H9 (cell line): ENCODE data around the gene IL1RN. TPM values are rescaled to one million over a fixed set of nuclear protein-coding genes. Genes with fewer than 3 reads are reported as not detected.
A peak's percentile ranks its signal among the peaks of the same experiment; 100 is the strongest.

ENCODE experiments used
- DNase-seq: peaks from one replicate; pipeline ENCODE4 v3.0.0-alpha.2; 2017
- H2AFZ ChIP-seq: one replicate; pipeline ENCODE4 v1.6.1; 2013; ENCODE audit warnings: mild to moderate bottlenecking, low read length, control low read depth, moderate library complexity
- H2AK5ac ChIP-seq: 2 replicates; pipeline ENCODE4 v1.6.1; 2013; ENCODE audit warnings: low read length, control low read depth, mixed read lengths; ENCODE audit not compliant: insufficient read length
- H2BK120ac ChIP-seq: one replicate; pipeline ENCODE4 v1.6.1; 2013; ENCODE audit warnings: low read depth, mild to moderate bottlenecking, low read length, control low read depth, inconsistent platforms; ENCODE audit not compliant: poor library complexity, severe bottlenecking
- H2BK12ac ChIP-seq: 2 replicates; pipeline ENCODE4 v1.6.1; 2013; ENCODE audit warnings: low read length, control low read depth, mixed read lengths, low read depth; ENCODE audit not compliant: insufficient read length
- H2BK15ac ChIP-seq: 2 replicates; pipeline ENCODE4 v1.6.1; 2013; ENCODE audit warnings: low read depth, low read length, control low read depth
- H2BK20ac ChIP-seq: one replicate; pipeline ENCODE4 v1.6.1; 2013; ENCODE audit warnings: low read depth, mild to moderate bottlenecking, low read length, control low read depth, inconsistent platforms; ENCODE audit not compliant: poor library complexity, severe bottlenecking
- H2BK5ac ChIP-seq: 2 replicates; pipeline ENCODE4 v1.6.1; 2013; ENCODE audit warnings: low read length, control low read depth, mixed read lengths; ENCODE audit not compliant: insufficient read length
- H3K14ac ChIP-seq: 2 replicates; pipeline ENCODE4 v1.6.1; 2013; ENCODE audit warnings: low read length, control low read depth; ENCODE audit not compliant: insufficient read depth
- H3K18ac ChIP-seq: 2 replicates; pipeline ENCODE4 v1.6.1; 2013; ENCODE audit warnings: low read depth, mild to moderate bottlenecking, mixed read lengths, low read length, control low read depth; ENCODE audit not compliant: insufficient read length
- H3K23ac ChIP-seq: 2 replicates; pipeline ENCODE4 v1.6.1; 2013; ENCODE audit warnings: low read length, control low read depth, mixed read lengths, low read depth; ENCODE audit not compliant: insufficient read length
- H3K23me2 ChIP-seq: 2 replicates; pipeline ENCODE4 v1.6.1; 2013; ENCODE audit warnings: low read depth, mild to moderate bottlenecking, mixed read lengths, low read length, control low read depth; ENCODE audit not compliant: insufficient read length, poor library complexity, severe bottlenecking
- H3K27ac ChIP-seq: 2 replicates; pipeline ENCODE4 v1.5.1; 2013; ENCODE audit warnings: low read length, control low read depth, mixed read lengths, low read depth; ENCODE audit not compliant: insufficient read length
- H3K27me3 ChIP-seq: 2 replicates; pipeline ENCODE4 v1.6.1; 2013; ENCODE audit warnings: low read length, control low read depth, inconsistent platforms; ENCODE audit not compliant: insufficient read depth
- H3K4ac ChIP-seq: 2 replicates; pipeline ENCODE4 v1.6.1; 2013; ENCODE audit warnings: low read depth, mild to moderate bottlenecking, control low read depth, inconsistent platforms, low read length, moderate library complexity
- H3K4me1 ChIP-seq: 2 replicates; pipeline ENCODE4 v1.6.1; 2013; ENCODE audit warnings: low read length, control low read depth, inconsistent platforms; ENCODE audit not compliant: insufficient read depth
- H3K4me2 ChIP-seq: 2 replicates; pipeline ENCODE4 v1.6.1; 2013; ENCODE audit warnings: low read length, control low read depth, mixed read lengths; ENCODE audit not compliant: insufficient read length, insufficient read depth
- H3K56ac ChIP-seq: 2 replicates; pipeline ENCODE4 v1.6.1; 2013; ENCODE audit warnings: low read depth, mild to moderate bottlenecking, mixed read lengths, low read length, control low read depth; ENCODE audit not compliant: insufficient read length
- H3K79me1 ChIP-seq: 2 replicates; pipeline ENCODE4 v1.6.1; 2013; ENCODE audit warnings: low read depth, mild to moderate bottlenecking, moderate library complexity, low read length, control low read depth, inconsistent platforms; ENCODE audit not compliant: insufficient read depth, poor library complexity, severe bottlenecking
- H3K79me2 ChIP-seq: 2 replicates; pipeline ENCODE4 v1.6.1; 2013; ENCODE audit warnings: low read length, control low read depth, inconsistent platforms; ENCODE audit not compliant: insufficient read depth
- H3K9ac ChIP-seq: 2 replicates; pipeline ENCODE4 v1.6.1; 2013; ENCODE audit warnings: low read length, control low read depth, mixed read lengths; ENCODE audit not compliant: insufficient read length; ENCODE audit errors: extremely low read depth
- H3K9me3 ChIP-seq: one replicate; pipeline ENCODE4 v1.6.1; 2013; ENCODE audit warnings: low read depth, low read length, inconsistent platforms; ENCODE audit not compliant: control insufficient read depth
- H3T11ph ChIP-seq: one replicate; pipeline ENCODE4 v1.6.1; 2013; ENCODE audit warnings: mild to moderate bottlenecking, low read length, control low read depth, inconsistent platforms
- H4K20me1 ChIP-seq: one replicate; pipeline ENCODE4 v1.6.1; 2013; ENCODE audit not compliant: control insufficient read depth, insufficient read length, insufficient read depth
- H4K5ac ChIP-seq: 2 replicates; pipeline ENCODE4 v1.6.1; 2013; ENCODE audit warnings: low read depth, mild to moderate bottlenecking, mixed read lengths, low read length, control low read depth; ENCODE audit not compliant: insufficient read length
- H4K8ac ChIP-seq: replicated peaks from 2 replicates; pipeline ENCODE4 v1.6.1; 2013; ENCODE audit warnings: low read length, control low read depth, mixed read lengths, low read depth; ENCODE audit not compliant: insufficient read length
- H4K91ac ChIP-seq: 2 replicates; pipeline ENCODE4 v1.6.1; 2013; ENCODE audit warnings: low read depth, mild to moderate bottlenecking, moderate library complexity, mixed read lengths, low read length, control low read depth; ENCODE audit not compliant: insufficient read length
- H3K27ac Mint-ChIP-seq, 3 experiments: 2 replicates in 2 of 3; 3 replicates in 1 of 3; pipeline ENCODE4 v1.8.0; 2020 to 2021; ENCODE audit warnings: mixed read lengths in 3 of 3, mild to moderate bottlenecking in 1 of 3, moderate library complexity in 1 of 3
- H3K27me3 Mint-ChIP-seq: 2 replicates; pipeline ENCODE4 v1.8.0; 2021; ENCODE audit warnings: low read depth, mild to moderate bottlenecking, moderate library complexity, mixed read lengths
- H3K36me3 Mint-ChIP-seq, 3 experiments: 2 replicates in 2 of 3; 3 replicates in 1 of 3; pipeline ENCODE4 v1.8.0; 2020 to 2021; ENCODE audit warnings: low read depth in 3 of 3, mixed read lengths in 3 of 3; ENCODE audit not compliant: insufficient read depth in 1 of 3
- H3K4me1 Mint-ChIP-seq, 2 experiments: 2 replicates each; pipeline ENCODE4 v1.8.0; 2020; ENCODE audit warnings: mixed read lengths in 2 of 2
- H3K4me3 Mint-ChIP-seq, 2 experiments: 2 replicates in 1 of 2; 3 replicates in 1 of 2; pipeline ENCODE4 v1.8.0; 2020 to 2021; ENCODE audit warnings: mild to moderate bottlenecking in 2 of 2, mixed read lengths in 2 of 2, moderate library complexity in 1 of 2
- H3K9me3 Mint-ChIP-seq, 2 experiments: 2 replicates in 1 of 2; 3 replicates in 1 of 2; pipeline ENCODE4 v1.8.0; 2020; ENCODE audit warnings: mild to moderate bottlenecking in 2 of 2, mixed read lengths in 2 of 2, moderate library complexity in 1 of 2
- WGBS: extraction: QIAGEN DNeasy Blood & Tissue Kit; methylation state at CpG from one replicate; pipeline ENCODE4 v1.1.7; 2013; ENCODE audit warnings: missing lambda C conversion rate, low lambda C conversion rate, mixed read lengths; ENCODE audit not compliant: insufficient read length; ENCODE audit errors: extremely low coverage; 5-methylcytosine and 5-hydroxymethylcytosine counted together
- total RNA-seq: library from RNA; stranded (reverse); gene quantifications from 2 replicates; pipeline ENCODE4 v1.2.1, GENCODE V29; 2021
- TF ChIP-seq, protein P1 (sequence below): fragments of 200-600 bp; sonication (generic); conservative IDR thresholded peaks from 3 replicates; pipeline ENCODE4 v1.8.0; 2021; ENCODE audit warnings: antibody characterized with exemption, mild to moderate bottlenecking

Gene IL1RN
- total RNA-seq, 1 experiment from 2014 or later, result not detected

DNA sequence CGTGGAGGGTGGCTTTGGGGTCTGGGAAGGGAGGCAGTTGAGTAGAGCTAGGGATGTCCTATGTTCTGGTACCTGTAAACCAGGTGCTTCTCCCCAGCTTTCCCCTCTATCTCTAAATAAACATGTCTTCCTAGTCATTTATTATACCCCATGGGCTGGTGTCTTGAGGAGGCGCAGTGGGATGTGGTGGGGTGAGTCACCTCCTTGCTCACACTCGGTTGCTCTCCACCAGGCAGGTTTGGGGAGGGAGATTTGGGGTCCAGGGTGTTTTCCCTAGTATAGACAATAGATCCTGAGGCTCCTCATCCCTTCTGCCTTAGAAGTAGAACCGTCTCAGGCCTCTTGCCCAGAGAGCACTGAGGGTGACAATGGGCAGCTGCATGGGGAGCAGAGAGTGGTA, 51.5 kb downstream of the IL1RN start:
- Histone ChIP-seq H3K9ac (no peak overlapping the region), H4K8ac (no peak overlapping the region), H3K27me3 (no peaks in the 10 kb centered on the region), H3K79me1 (no peaks in the 10 kb centered on the region), H3K4me1 (no peaks in the 10 kb centered on the region; the same call in 1 of the 2 replicates), H3K23me2 (no peaks in the 10 kb centered on the region), H3T11ph (no peak overlapping the region), H3K4me2 (no peak overlapping the region), H3K14ac (no peak overlapping the region), H2BK5ac (no peak overlapping the region), H2BK15ac (no peak overlapping the region), H3K79me2 (no peaks in the 10 kb centered on the region), H4K91ac (no peak overlapping the region), H3K27ac (no peak overlapping the region), H2BK20ac (no peak overlapping the region), H2AFZ (no peak overlapping the region), H2AK5ac (no peak overlapping the region), H3K4ac (no peak overlapping the region), H3K18ac (no peak overlapping the region), H3K23ac (no peak overlapping the region), H2BK12ac (no peak overlapping the region), H3K9me3 (no peaks in the 10 kb centered on the region), H2BK120ac (no peak overlapping the region), H4K20me1 (no peaks in the 10 kb centered on the region), H4K5ac (no peak overlapping the region), H3K56ac (no peak overlapping the region)
- TF ChIP-seq, protein P1, sequence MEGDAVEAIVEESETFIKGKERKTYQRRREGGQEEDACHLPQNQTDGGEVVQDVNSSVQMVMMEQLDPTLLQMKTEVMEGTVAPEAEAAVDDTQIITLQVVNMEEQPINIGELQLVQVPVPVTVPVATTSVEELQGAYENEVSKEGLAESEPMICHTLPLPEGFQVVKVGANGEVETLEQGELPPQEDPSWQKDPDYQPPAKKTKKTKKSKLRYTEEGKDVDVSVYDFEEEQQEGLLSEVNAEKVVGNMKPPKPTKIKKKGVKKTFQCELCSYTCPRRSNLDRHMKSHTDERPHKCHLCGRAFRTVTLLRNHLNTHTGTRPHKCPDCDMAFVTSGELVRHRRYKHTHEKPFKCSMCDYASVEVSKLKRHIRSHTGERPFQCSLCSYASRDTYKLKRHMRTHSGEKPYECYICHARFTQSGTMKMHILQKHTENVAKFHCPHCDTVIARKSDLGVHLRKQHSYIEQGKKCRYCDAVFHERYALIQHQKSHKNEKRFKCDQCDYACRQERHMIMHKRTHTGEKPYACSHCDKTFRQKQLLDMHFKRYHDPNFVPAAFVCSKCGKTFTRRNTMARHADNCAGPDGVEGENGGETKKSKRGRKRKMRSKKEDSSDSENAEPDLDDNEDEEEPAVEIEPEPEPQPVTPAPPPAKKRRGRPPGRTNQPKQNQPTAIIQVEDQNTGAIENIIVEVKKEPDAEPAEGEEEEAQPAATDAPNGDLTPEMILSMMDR, result no peak
- WGBS, result no CpG with 5 or more reads among the region's 4 CpGs
- no peak for DNase-seq
- Mint-ChIP-seq H3K36me3 (no peaks in the 10 kb centered on the region; a peak in 1 of 7 replicates), H3K4me1 (peaks cover 23 to 27% of the 10 kb centered on the region in 2 experiments), H3K27ac (peak overlapping the region in 1 of 3 experiments; percentile 87; a peak in 1 of 7 replicates), H3K4me3 (no peak overlapping the region), H3K27me3 (peaks cover 6% of the 10 kb centered on the region), H3K9me3 (no peaks in the 10 kb centered on the region)
